ENCODE measurements around the gene DDX60. TPM values are rescaled to one million over a fixed set of nuclear protein-coding genes. Genes with fewer than 3 reads are reported as not detected.

DDX60 gene
- total and polyA plus RNA-seq, 2 donors (not counting 3 experiments of a cell fraction or from before 2014, with no cell fraction given), result 3.8 to 9.3 TPM

DNA sequence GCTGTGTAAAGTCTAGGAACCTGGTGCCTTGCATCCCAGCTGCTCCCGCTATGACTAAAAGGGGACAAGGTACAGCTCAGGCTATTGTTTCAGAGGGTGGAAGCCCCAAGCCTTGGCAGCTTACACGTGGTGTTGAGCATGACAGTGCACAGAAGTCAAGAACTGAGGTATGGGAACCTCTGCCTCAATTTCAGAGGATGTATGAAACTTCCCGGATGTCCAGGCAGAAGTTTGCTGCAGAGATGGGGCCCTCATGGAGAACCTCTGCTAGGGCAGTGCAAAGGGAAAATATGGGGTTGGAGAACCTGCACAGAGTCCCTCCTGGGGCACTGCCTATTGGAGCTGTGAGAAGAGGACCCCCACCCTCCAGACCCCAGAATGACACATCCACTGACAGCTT lies 76.6 kb downstream of the DDX60 start:
- Histone ChIP-seq H3K27me3 (ENCODE audit: control insufficient read depth in 2 of 2, insufficient read depth in 2 of 2, low read length in 2 of 2) (no peaks in the 10 kb centered on the region), H4K20me1 (replicated peaks; ENCODE audit: control insufficient read depth, extremely low read depth, insufficient read depth, low read length) (no peaks in the 10 kb centered on the region), H3K4me1 (ENCODE audit: control insufficient read depth, extremely low read depth, insufficient read depth, low read length) (no peaks in the 10 kb centered on the region), H3K36me3 (ENCODE audit: control insufficient read depth in 2 of 2, extremely low read depth in 1 of 2, insufficient read depth in 2 of 2, low read length in 2 of 2) (no peaks in the 10 kb centered on the region), H2AFZ (ENCODE audit: low read depth, low read length) (no peak overlapping the region), H3K9me1 (replicated peaks; ENCODE audit: control insufficient read depth, extremely low read depth, insufficient read depth, low read length) (no peaks in the 10 kb centered on the region), H3K4me2 (ENCODE audit: insufficient read depth, low read length) (no peak overlapping the region), H3K79me2 (ENCODE audit: control insufficient read depth, insufficient read depth, low read length) (no peaks in the 10 kb centered on the region), H3K9me3 (replicated peaks; ENCODE audit: control insufficient read depth, insufficient read depth, low read length) (no peaks in the 10 kb centered on the region), H3K4me3 (replicated peaks in 1 of 3; ENCODE audit: insufficient read depth in 1 of 3, low read depth in 1 of 3, low read length in 3 of 3) (no peak overlapping the region), H3K9ac (replicated peaks; ENCODE audit: extremely low read depth, insufficient read depth, low read length) (no peak overlapping the region), H3K27ac (ENCODE audit: insufficient read depth, low read depth, low read length) (no peak overlapping the region)
- TF ChIP-seq EZH2 (IDR thresholded peaks at IDR 0.05; ENCODE audit: borderline replicate concordance, low read depth, low read length, severe bottlenecking) (no peak), JUN (IDR thresholded peaks at IDR 0.05; ENCODE audit: borderline replicate concordance, insufficient read depth, insufficient read length, low read depth) (no peak), MYC (IDR thresholded peaks at IDR 0.05; ENCODE audit: low read depth, low read length) (no peak), FOS (IDR thresholded peaks at IDR 0.05; ENCODE audit: borderline replicate concordance, insufficient read depth, low read length) (no peak), POLR2AphosphoS5 (IDR thresholded peaks at IDR 0.05; ENCODE audit: insufficient read depth, low read depth, low read length) (no peak), GATA2 (IDR thresholded peaks at IDR 0.05; ENCODE audit: insufficient read depth, insufficient read length, low read depth, low read length) (no peak), POLR2A (IDR thresholded peaks at IDR 0.05; ENCODE audit: low read depth, low read length) (no peak)
- TF ChIP-seq, protein P1, sequence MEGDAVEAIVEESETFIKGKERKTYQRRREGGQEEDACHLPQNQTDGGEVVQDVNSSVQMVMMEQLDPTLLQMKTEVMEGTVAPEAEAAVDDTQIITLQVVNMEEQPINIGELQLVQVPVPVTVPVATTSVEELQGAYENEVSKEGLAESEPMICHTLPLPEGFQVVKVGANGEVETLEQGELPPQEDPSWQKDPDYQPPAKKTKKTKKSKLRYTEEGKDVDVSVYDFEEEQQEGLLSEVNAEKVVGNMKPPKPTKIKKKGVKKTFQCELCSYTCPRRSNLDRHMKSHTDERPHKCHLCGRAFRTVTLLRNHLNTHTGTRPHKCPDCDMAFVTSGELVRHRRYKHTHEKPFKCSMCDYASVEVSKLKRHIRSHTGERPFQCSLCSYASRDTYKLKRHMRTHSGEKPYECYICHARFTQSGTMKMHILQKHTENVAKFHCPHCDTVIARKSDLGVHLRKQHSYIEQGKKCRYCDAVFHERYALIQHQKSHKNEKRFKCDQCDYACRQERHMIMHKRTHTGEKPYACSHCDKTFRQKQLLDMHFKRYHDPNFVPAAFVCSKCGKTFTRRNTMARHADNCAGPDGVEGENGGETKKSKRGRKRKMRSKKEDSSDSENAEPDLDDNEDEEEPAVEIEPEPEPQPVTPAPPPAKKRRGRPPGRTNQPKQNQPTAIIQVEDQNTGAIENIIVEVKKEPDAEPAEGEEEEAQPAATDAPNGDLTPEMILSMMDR (IDR thresholded peaks at IDR 0.05; ENCODE audit: extremely low read depth in 1 of 2, insufficient read depth in 1 of 2, low read depth in 1 of 2, low read length in 2 of 2), result no peak
- TF ChIP-seq, protein P2, sequence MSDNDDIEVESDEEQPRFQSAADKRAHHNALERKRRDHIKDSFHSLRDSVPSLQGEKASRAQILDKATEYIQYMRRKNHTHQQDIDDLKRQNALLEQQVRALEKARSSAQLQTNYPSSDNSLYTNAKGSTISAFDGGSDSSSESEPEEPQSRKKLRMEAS (IDR thresholded peaks at IDR 0.05; ENCODE audit: insufficient read depth, insufficient read length), result no peak
- dilution Hi-C loops (cut with MboI; ENCODE audit: extremely low pct_ligation_motif_present, low sequenced_read_pairs), result no loop called here
- ChIA-PET POLR2A (no interaction called here), CTCF (interaction anchor here (0.7 kb wide), 1 partner anchor 245 kb away, joined by 3 read pairs; no protein-coding TSS in a partner anchor)
- no TSS peak for BruUV-seq (replicated peaks)
- DNase-seq (ENCODE audit: low read depth, low spot score), result no peak
- intact Hi-C loops (cut with micrococcal nuclease), result no loop called here
- FAIRE-seq, result no peak

All from endothelial cell of umbilical vein (primary cell).